GM10266 (cell line): ENCODE data around the gene SH2D2A.

Experiments
- DNase-seq: peaks from one replicate; pipeline ENCODE4 v3.0.0; 2012; ENCODE audit errors: extremely low spot score
- CTCF ChIP-seq: IDR thresholded peaks from 2 replicates; pipeline ENCODE4 v1.5.1; 2012; ENCODE audit warnings: mild to moderate bottlenecking, low read depth; ENCODE audit not compliant: control insufficient read depth, insufficient read depth; ENCODE audit errors: missing control alignments

The SH2D2A gene

DNA sequence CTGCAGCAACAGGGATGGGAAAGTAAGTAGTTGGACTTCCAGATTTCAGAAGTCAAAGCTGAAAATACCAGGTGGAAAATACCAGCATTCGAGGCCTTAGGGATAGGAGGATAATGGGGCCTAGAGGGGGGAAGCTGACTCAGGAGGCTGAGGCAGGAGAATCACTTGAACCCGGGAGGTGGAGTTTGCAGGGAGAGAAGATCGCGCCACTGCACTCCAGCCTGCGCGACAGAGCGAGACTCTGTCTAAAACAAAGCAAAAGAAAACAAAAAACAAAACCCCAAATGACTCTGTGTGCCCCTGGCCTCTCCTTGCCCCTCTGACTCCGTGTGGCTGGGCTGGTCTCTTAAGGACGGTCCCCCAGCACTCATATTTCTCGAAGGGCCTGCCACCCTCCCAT lies 3.4 kb downstream of the SH2D2A start:
- no peak for TF ChIP-seq CTCF
- no peak for DNase-seq

- no peak for TF ChIP-seq CTCF
Observed at GRCh38 chr1:156812293-156812990, 4.2 kb downstream of the SH2D2A start.

GRCh38 chr1:156811168-156811567 lies 5.5 kb downstream of the SH2D2A start:
- no peak for TF ChIP-seq CTCF
- no peak for DNase-seq

More at GRCh38 chr1:156812293-156812990, 4.2 kb downstream of the SH2D2A start:
- no peak for DNase-seq

DNA sequence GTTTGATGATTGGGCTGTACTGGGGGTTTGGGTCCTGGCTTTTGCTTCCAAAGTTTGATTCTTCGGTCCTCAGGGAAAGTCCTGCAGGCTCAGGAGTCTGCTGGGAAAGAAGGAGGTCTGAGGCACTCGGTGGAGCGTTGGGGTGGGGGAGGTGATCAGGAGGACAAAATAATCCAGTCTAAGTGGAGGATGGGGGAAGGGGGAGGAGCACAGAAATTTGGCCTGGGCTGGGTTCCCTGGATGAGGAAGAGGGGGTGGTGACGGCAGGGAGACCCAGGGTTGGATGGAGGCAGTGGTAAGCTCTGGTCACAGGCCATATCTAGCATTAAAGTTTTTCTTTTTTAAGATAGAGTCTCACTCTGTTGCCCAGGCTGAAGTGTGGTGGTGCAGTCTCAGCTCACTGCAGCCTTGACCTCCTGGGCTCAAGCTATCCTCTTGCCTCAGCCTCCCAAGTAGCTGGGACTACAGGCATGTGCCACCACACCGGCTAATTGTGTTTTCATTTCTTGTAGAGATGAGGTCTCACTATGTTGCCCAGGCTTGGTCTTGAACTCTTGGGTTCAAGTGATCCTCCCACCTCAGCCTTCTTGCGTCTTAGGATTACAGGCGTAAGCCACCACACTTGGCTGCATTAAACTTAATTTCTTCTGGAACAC lies 6.8 kb downstream of the SH2D2A start:
- no peak for DNase-seq
- no peak for TF ChIP-seq CTCF

DNA sequence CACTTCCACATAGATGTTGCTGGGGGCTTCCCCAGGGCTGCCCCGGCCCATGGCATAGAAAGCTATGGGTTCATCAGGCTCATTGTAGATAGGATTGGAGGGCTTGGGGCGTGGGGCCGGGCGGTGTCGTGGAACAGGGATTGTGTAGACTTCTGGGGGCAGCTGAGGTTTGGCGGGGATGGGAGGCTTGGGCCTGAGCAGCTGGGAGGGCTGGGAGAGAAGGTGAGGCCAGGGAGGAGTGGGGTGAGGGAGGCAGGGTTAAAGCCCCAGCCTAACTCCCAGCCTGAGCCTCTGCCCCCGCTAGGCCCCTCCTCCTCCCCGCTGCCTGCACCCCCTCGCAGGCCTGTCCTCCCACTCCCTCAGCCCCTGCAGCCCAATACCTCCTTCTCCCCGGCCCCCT lies 7.4 kb downstream of the SH2D2A start:
- no peak for TF ChIP-seq CTCF
- DNase-seq, result no peak

- no peak for TF ChIP-seq CTCF
- no peak for DNase-seq
Observed at GRCh38 chr1:156808186-156809030, 8.2 kb downstream of the SH2D2A start.
